HG03039 (cell line): ENCODE measurements around the gene GARNL3.

Experiments
- ATAC-seq: cut with Tn5 transposase; IDR thresholded peaks from one replicate; pipeline ENCODE4 v1.9.1; 2021; ENCODE audit warnings: mild to moderate bottlenecking, moderate library complexity; ENCODE audit not compliant: unreplicated experiment

GARNL3 gene

DNA sequence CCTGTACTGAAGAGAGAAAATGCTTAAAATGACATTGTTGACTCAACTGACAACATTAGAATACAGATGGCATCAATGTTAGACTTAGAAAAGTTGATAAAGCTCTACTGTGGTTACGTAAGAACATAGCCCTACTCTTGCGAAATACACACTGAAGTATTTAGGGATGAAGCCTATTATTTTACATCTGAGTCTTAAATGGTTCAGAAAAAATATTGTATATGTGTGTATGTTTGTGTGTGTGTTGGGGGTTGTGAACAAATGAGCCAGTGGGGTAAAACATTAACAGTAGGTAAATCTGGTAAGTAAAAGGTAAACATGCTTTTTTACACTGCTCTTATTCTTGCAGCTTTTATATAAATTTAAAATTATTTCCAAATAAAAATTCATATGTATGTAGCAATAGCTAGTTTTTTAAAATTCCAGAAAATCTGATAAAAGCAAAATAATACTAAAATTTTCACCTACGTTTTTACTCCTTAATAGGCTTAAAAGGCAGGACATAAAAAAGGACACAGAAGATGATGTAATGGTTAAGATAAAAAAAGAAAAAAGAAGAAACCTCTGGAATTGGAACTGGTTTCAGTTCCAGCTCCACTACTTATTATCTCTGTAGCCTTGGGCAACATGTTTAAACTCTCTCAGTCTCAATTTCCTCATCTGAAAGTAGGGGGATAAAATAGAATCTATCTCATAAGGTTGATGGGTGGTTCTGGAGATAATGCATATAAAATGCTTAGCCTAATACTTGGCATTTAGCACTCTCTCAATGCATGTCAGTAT, 44.3 kb downstream of the GARNL3 start:
- ATAC-seq = no peak

DNA sequence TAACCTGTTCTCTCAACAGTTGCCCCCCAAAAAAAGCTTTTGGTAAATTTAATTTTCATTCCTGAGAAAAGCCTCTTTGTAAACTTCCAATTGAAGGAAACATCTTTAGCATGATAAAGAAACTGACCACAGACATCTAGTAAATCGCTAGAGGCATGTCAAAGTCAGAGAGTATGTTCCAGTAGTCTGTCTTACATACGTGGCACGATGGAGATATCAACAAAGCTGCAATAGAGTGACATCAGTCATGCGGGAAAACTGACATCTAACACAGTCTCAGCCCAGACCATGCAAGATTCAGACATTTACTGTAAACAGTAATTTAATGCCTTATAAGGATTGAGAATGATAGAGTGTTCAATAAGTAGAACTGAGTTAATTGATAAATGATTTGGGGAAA, 45.1 kb downstream of the GARNL3 start:
- no peak for ATAC-seq

DNA sequence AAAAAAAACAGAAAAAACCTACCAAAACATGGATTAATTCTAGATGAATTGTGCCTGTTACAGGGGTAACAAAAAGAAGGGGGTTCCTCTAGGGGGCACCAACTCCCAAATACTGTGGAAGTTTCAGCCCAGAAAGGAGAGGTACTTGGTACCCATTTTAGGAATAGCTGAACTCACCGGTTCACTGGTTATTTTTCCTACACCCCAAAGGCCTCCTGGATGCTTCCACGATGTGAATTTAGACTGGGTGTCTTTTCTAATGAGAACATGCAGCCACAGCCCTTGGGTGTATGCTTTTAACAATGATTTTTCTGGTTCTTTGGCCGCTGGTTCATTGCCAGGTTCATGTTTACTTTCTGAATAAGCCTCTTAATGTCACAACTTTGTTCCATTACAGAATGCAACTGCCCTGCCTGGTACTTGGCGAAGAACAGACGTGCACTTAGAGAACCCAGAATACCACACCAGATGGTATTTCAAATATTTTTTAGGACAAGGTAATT, 46.7 kb downstream of the GARNL3 start:
- ATAC-seq = no peak

DNA sequence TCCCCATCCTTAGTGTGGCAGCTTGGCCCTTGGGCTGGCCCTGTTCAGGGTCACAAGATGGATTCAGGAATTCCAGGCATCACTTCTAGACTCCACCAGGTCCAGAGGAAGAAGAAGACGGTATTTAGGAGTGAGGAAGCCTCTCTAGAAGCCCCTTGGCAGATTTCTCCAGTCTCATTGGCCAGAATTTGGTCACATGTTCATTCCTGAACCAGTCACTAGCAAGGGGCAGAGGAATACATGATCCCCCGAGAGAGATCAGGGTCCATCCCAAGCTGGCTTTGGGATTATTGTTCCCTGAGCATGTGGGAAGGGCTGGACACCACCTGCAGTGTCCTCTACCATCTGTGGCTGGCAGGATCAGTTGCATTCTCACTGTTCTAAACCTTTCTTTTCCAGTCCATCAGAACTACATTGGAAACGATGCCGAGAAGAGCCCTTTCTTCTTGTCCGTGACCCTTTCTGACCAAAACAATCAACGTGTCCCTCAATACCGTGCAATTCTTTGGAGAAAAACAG, 48.5 kb downstream of the GARNL3 start:
- ATAC-seq = no peak

DNA sequence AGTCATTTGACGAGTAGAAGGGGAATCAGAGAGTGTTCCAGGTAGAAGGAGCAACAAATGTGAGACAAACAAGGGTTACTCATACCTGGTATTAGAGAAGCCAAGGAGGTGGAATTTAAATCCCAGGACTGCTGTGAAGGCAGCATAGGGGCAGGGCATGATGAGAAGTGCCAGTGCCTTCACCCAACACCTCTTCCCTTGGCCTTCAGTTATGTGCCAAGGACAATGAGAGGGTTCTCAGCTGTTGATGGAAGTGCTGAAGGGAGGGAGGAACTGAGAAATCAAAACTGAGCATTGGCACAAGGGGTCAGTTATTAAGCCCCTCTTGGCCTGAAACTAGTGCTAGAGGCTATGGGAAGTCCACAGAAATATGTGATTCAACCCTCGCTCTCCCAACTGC, 50.3 kb downstream of the GARNL3 start:
- no peak for ATAC-seq

DNA sequence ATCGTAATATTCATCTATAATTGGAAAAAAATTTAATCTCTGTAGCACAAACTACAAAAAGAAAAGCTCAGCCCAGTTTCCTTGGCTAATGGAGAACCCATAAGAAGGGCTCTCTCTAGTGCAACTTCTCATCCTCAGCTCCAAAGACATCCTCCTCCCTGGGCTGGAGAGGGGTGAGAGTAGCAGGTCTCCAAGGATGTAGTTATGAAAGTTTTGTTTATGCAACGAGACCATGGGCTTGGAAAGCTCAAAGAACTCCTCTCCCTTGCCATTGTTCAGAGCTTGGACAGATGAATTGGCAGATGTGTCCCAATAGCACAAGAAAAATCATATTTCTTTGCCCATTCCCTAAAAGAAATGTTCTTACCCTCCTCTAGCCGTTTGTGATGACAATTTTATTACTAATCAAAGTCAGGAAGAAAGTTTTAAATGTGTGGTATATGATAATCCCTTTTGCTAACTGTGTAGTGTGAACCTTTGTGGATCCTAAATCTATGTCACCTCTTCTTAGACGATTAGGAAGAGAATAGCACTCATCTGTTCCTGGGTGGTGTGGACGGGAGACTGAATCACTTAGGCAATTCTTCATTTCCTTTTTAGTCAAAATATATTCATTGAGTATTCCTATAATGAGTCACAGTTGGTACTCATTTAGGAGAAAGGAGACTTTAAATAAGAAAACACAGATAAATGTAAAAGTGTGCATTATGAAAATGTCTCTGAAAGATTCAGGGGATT, 52.2 kb downstream of the GARNL3 start:
- no peak for ATAC-seq

DNA sequence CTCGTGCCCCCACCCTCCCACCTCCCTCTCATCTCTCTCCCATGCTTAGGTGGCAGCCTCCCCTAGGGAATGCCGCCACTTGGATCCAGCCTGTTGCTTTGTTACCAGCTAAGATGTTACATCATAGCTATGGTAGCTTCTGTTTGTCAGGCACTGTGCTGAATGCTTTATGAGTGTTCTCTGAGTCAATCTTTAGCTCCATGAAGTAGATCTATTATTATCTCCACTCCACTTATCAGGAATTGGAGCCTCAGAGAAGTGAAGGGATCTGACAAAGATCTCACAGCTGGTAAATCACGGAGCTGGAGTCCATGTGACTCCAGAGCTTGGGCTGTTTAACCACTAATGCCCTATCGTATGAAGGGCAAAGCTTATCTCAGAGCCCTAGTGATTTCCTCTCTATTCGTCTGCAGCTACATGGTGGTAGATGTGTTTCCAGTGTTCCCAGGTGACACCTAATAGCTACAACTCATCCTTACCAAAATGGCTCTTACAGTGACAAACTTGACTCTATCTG, 54.1 kb downstream of the GARNL3 start:
- no peak for ATAC-seq

DNA sequence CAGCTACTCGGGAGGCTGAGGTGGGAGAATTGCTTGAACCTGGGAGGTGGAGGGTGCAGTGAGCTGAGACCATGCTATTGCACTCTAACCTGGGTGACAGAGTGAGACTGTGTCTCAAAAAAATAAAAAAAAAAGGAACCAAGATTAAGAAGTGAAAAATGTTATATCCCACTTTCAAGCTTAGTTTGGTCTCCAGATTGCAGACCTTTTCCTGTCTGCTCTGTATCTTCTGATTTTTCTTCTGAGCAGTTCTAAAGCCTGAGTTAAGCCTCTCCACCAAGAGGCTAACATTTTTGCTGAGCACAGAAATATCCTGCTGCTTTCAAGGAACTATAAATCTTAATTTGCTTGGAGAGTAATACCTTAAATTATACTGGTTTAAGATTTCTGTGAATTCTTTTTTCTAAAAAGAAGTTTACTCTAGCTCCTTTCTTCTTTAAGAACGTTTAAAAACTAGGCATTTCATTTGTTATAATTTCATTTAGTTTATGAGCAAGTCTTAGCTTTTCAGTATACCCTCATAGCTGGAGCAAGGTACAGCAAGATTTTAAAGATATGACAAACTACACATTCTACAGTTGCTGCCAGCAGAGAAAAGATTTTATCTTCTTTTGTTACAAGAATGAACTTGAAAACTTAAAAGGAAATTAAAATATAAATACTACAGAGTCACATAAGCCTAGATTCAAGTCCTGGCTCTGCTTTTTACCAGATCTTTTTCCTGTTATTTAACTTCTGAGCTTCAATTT, 55.0 kb downstream of the GARNL3 start:
- ATAC-seq = no peak

DNA sequence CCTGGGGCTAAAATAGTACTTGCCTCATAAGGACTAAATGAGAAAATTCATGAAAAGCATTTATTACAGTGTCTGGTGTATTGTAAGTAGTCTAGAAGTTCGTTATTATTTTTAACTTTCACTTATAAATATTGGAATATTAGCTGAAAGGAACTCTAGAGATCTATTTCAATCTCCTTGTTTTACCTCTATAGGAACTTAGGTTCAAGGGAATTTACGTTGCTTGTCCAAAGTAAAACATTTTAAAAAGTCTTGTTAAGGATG, 55.5 kb downstream of the GARNL3 start:
- no peak for ATAC-seq

DNA sequence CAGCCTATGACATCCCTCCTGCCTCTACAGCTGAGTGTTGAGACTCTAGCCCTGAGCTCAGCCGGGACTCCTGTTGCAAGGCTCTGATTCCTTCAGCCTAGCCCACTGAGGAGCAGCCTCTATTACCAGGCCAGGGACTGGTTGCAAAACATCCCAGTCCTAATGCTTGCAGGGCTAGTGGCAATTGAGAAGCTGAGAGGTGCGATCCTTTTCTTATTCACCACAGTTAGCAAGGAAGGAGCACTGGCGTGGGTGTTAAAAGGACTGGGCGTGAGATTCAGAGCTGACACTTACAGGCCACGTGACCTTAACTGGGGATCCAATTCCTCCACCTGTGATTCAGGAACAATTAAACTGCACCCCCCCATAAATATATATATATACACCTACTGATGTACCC, 58.8 kb downstream of the GARNL3 start:
- no peak for ATAC-seq

DNA sequence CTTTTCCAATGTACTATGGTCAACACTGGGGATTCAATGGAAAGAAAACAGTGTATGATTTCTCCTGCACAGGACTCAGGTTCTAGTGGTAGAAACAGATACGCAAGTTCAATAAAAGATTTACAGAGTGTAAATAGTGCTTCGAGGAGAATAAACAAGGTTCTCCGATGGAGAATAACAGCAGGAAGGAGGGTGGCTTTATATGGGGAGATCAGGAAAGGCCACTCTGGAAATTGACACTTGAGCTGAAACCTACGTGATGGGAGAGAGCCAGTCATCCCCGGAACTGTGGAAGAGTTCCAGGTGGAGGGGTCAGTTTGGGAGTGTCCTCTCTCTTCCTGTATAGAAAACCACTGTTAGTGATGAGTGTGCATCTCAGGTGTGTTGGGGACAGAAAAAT, 65.9 kb downstream of the GARNL3 start:
- no peak for ATAC-seq

DNA sequence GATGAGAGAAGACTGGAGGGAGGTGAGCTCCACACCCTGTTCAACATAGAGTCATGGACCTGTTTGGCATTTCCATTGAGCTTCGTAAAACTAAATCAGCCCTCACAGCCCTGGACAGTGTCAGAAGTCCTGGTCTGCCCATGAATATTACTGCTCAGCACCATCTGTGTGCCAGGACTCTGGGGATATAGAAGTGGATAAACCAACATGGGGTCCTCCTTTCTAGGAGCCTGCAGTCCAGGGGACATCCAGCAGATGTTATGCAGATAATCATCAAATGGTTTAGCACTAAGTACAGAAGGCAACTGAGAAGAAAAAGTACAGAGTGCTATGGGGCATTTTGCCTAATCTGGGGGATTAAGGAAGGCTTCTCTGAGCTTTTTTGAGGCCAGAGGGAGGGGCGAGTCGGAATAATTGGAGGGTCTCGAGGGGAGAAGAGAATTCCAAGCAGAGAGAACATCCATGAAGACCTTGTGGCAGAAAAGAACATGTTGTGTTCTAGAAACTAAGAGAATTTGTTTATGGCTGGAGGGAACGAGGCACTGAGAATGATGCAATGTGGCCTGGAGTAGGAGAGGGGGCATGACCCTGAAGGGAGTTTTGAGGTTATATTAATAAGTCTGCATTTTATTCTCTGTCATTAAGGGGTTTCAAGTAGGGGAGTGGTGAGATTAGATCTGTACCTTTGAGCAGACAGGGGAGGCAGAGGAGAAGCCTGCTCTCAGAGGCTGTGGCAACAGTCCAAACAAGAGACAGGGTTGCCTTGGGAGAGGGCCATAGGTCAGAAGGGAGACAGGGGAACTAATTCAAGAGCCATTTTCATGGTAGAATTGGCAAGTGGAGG, 68.9 kb downstream of the GARNL3 start:
- no peak for ATAC-seq

DNA sequence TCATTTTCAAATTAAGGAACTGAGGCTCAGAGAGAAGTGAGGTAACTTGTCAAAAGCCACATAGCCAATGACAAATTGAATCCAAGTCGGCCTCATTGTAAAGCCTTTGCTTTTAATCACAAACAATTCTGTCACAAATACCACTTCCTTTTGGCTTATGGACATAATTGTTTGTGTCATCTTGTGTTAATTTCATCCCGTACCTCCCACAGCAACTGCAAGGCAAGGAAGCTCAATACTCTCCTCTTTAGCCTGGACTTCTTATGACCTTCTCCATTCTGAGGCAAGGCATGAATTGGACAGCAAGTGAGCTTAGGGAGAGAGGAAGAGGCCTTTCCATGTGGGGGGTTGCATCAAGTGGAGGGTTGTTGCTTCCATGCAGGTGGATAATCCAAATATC, 70.2 kb downstream of the GARNL3 start:
- no peak for ATAC-seq

DNA sequence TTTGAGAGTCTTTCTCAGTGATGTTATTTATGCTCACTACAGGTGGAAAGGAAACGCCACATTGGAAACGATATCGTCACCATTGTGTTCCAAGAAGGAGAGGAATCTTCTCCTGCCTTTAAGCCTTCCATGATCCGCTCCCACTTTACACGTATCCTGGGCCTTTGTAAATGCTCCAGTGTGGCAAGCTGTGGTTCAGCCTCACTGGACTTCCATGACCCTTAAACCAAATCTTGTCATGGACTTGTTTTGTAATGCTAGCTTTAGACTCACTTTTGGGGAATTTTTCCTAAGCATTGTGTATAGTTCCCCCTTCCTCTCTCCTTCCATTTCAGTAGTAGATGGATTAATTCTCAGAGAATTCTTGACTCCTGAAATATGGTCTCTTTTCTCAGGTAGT, 71.5 kb downstream of the GARNL3 start:
- no peak for ATAC-seq

DNA sequence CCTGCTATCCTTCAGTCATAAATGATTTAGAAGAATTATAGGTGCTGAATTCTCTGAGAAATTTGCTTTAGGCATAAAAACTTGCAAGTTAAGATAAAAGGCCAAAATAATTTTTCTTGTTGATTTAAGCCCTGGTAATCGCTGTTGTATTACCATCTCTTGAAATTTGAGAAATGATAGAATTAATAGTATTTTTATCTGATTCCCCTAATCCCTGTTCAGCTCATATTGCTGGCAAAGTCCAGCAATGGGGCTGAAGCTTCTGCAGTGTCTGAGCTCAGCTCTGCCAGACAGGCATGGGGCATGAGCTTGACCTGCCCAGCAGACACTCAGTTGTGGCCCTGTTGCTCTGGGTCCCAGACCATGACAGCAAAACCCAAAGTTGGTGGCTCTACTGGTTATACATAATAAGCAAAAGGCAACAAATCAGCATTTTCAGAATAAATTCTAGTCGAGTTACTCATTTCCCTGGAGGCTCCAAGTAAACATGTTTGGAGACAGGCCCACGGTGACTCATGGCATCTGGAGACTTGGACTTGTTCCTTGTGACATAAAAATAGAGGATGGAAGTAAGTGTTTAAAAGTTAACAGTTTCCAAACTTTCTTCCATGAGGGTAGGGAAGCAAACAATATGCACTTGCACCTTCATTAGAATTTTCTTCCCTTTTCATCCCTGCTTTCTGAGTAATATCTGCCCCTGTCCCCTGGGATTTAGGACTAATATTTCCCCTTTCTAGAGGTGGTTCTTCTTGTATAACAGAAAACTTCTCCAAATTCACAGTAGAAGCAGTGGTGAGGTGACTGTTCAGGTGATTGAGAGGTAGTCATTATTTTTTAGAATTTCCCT, 72.2 kb downstream of the GARNL3 start:
- no peak for ATAC-seq

DNA sequence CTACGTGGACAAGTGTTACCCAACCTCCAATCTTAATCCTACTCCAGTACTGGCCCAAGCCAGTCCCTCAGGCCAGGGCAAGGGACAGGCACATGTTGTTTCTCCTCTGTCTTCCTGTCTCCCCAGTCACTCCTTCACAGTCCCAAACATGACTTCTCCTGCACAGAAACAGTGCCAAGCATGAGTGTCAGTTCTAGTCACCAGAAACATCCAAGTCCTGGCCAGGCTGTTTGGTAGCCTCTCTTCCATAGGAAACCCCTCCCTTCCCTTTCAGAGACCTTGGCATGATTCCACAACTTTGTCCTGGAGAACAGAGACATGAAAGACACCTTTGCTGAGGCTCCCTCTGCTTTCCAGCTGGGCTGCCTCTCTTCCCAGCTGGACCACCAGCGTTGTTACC, 76.1 kb downstream of the GARNL3 start:
- no peak for ATAC-seq

DNA sequence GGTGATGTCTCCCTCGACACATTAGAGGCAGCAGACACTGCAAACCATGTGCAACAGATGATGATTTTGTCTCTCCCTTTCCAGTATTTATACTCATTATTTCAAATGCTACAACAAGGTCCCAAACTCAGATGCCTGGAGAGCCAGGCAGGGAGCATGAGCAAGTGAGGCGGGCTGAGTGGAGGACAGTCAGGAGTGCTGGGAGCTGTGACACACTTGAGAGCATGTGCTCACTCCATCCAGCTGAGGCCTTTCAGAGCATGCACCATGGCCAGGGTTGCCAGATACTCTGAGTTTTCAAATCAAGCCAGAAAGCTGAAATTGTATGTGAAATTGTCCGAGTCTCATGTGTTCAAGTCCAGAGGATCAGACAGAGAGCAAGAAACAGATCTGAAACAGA, 76.6 kb downstream of the GARNL3 start:
- no peak for ATAC-seq

DNA sequence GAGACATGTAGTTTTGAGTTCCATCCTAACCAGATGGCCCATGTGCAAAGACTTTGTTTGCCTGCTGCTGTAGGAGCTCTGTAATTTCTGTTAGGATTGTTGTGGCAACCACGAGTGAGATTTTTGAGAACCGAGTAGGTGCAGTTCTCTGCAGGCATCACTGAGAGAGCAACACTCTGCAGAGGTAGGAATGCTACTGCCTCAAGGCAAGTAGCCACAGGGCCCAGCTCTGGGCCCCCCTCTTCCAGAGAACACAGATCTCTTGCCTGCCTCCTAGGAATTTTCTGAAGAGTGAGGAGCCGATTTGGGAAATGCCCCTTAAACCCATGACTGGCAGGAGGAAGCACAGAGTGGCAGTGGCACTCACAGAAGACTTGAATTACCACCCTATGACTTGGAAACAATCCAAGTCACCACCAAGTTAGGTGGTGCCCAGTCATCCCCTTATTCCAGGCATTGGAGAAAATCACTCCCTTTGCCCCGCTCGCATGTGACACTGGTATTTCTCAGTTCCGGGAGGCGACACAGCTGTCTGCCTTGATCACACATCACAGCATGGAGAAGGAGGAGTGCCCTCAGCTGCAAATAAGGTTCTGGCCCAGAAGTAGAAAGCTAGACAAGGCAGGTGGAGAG, 79.9 kb downstream of the GARNL3 start:
- ATAC-seq = no peak

DNA sequence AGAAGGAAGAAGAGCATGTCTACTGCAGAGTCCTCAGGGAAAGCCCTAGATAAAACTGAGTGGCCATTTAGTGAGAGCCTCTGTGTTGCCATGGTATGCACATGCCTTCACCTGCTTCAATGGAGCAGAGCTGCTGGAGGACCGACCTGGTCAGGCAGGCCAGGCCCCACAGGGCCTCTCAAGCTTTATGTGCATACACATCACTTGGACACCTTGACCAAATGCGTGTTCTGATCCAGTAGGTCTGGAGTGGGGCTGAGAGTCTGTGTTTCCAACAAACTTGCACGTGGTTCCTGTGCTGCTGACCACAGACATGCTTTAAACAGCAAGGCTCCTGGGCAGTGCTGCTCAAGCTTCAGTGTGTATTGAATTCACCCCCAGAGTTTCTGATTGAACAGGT, 81.0 kb downstream of the GARNL3 start:
- no peak for ATAC-seq
